ENCODE results near the gene CELSR1. TPM values are rescaled to one million over a fixed set of nuclear protein-coding genes. Genes with fewer than 3 reads are reported as not detected.

The CELSR1 gene
- polyA plus RNA-seq, 3 donors, result 24.4 to 31.0 (median 26.7) TPM

GRCh38 chr22:46381731-46382130 lies 155.7 kb downstream of the CELSR1 start:
- no peak for DNase-seq (ENCODE audit: extremely low read depth in 1 of 11, low read depth in 9 of 11, low spot score in 4 of 11)

GRCh38 chr22:46381142-46381541 lies 156.3 kb downstream of the CELSR1 start:
- no peak for DNase-seq (ENCODE audit: extremely low read depth in 1 of 11, low read depth in 9 of 11, low spot score in 4 of 11)

GRCh38 chr22:46380581-46380980 lies 156.8 kb downstream of the CELSR1 start:
- no peak for DNase-seq (ENCODE audit: extremely low read depth in 1 of 11, low read depth in 9 of 11, low spot score in 4 of 11)

- no peak for DNase-seq (ENCODE audit: extremely low read depth in 1 of 11, low read depth in 9 of 11, low spot score in 4 of 11)
Measured at GRCh38 chr22:46380069-46380468, 157.4 kb downstream of the CELSR1 start.

- peak in 2 of 11 donors; percentile 78 to 86 for DNase-seq (ENCODE audit: extremely low read depth in 1 of 11, low read depth in 9 of 11, low spot score in 4 of 11)
Measured at GRCh38 chr22:46379066-46379930, 158.1 kb downstream of the CELSR1 start.

- DNase-seq (ENCODE audit: extremely low read depth in 1 of 11, low read depth in 9 of 11, low spot score in 4 of 11), result no peak
Measured at GRCh38 chr22:46378426-46379065, 158.9 kb downstream of the CELSR1 start.

GRCh38 chr22:46377525-46378425 lies 159.6 kb downstream of the CELSR1 start:
- no peak for DNase-seq (ENCODE audit: extremely low read depth in 1 of 11, low read depth in 9 of 11, low spot score in 4 of 11)

- no peak for DNase-seq (ENCODE audit: extremely low read depth in 1 of 11, low read depth in 9 of 11, low spot score in 4 of 11)
Measured at GRCh38 chr22:46376908-46377524, 160.4 kb downstream of the CELSR1 start.

- no peak for DNase-seq (ENCODE audit: extremely low read depth in 1 of 11, low read depth in 9 of 11, low spot score in 4 of 11)
Measured at GRCh38 chr22:46376111-46376510, 161.3 kb downstream of the CELSR1 start.

GRCh38 chr22:46374663-46375474 lies 162.6 kb downstream of the CELSR1 start:
- DNase-seq (ENCODE audit: extremely low read depth in 1 of 11, low read depth in 9 of 11, low spot score in 4 of 11), result no peak

GRCh38 chr22:46373921-46374662 lies 163.3 kb downstream of the CELSR1 start:
- DNase-seq (ENCODE audit: extremely low read depth in 1 of 11, low read depth in 9 of 11, low spot score in 4 of 11), result no peak

- no peak for DNase-seq (ENCODE audit: extremely low read depth in 1 of 11, low read depth in 9 of 11, low spot score in 4 of 11)
Measured at GRCh38 chr22:46373159-46373558, 164.3 kb downstream of the CELSR1 start.

- no peak for DNase-seq (ENCODE audit: extremely low read depth in 1 of 11, low read depth in 9 of 11, low spot score in 4 of 11)
Measured at GRCh38 chr22:46372686-46373085, 164.7 kb downstream of the CELSR1 start.

GRCh38 chr22:46371623-46372226 lies 165.7 kb downstream of the CELSR1 start:
- no peak for DNase-seq (ENCODE audit: extremely low read depth in 1 of 11, low read depth in 9 of 11, low spot score in 4 of 11)

GRCh38 chr22:46370584-46371291 lies 166.7 kb downstream of the CELSR1 start:
- no peak for DNase-seq (ENCODE audit: extremely low read depth in 1 of 11, low read depth in 9 of 11, low spot score in 4 of 11)

- DNase-seq (ENCODE audit: extremely low read depth in 1 of 11, low read depth in 9 of 11, low spot score in 4 of 11), result no peak
Measured at GRCh38 chr22:46369716-46370583, 167.5 kb downstream of the CELSR1 start.

Data from renal cortex interstitium (tissue), 11 donors.